Measurements from ENCODE around the gene CRCP.

Gene CRCP

DNA sequence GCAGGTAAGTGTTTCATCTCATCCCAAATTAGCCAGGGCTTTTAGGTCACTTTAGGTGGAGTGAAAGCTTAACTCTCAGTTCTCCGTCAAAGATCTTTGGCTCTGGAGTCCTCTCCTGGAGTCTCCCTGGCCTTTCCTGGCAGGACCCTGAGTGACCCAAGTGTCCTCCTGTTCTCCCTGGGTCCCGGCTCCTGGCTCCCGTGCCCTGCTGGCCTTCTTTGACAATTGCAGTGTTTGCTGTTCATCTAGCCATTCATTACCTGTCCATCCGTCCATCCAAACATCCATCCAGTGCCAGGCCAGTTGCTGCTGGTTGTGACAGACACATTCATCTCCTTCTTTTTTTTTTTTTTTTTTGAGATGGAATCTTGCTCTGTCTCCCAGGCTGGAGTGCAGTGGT, 84.3 kb downstream of the CRCP start:
- no peak for DNase-seq (ENCODE audit: low read depth)
- TF ChIP-seq, protein P1, sequence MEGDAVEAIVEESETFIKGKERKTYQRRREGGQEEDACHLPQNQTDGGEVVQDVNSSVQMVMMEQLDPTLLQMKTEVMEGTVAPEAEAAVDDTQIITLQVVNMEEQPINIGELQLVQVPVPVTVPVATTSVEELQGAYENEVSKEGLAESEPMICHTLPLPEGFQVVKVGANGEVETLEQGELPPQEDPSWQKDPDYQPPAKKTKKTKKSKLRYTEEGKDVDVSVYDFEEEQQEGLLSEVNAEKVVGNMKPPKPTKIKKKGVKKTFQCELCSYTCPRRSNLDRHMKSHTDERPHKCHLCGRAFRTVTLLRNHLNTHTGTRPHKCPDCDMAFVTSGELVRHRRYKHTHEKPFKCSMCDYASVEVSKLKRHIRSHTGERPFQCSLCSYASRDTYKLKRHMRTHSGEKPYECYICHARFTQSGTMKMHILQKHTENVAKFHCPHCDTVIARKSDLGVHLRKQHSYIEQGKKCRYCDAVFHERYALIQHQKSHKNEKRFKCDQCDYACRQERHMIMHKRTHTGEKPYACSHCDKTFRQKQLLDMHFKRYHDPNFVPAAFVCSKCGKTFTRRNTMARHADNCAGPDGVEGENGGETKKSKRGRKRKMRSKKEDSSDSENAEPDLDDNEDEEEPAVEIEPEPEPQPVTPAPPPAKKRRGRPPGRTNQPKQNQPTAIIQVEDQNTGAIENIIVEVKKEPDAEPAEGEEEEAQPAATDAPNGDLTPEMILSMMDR (conservative IDR thresholded peaks at IDR 0.05; ENCODE audit: low read depth, low read length): no peak

DNA sequence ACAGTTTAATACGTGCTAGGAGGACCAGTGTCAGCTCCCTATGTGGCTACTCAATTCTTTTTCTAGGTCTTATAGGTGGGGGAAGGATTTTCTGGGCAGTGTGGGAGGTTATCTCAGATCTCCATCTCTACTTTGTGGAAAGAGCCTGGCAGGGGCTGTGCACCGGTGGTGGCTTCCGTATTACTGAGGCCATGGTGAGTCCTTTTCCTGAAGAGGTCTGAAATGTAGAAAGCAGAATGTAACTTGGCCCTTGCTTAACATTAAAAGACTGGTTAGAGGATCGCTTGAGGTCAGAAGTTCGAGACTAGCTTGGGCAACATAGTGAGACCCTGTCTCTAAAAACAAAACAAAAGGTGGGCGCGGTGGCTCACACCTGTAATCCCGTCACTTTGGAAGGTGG, 87.8 kb downstream of the CRCP start:
- no peak for DNase-seq (ENCODE audit: low read depth)
- TF ChIP-seq, protein P1 (conservative IDR thresholded peaks at IDR 0.05; ENCODE audit: low read depth, low read length): no peak

More for the DNA sequence above, 84.3 kb downstream of the CRCP start:
- H3K4me3 ChIP-seq (ENCODE audit: low read length): no peak overlapping the region

More for the DNA sequence above, 87.8 kb downstream of the CRCP start:
- no peak overlapping the region for H3K4me3 ChIP-seq (ENCODE audit: low read length)

Measured in retinal pigment epithelial cell (primary cell).